Measurements from ENCODE around the gene DSCAM.

DNA sequence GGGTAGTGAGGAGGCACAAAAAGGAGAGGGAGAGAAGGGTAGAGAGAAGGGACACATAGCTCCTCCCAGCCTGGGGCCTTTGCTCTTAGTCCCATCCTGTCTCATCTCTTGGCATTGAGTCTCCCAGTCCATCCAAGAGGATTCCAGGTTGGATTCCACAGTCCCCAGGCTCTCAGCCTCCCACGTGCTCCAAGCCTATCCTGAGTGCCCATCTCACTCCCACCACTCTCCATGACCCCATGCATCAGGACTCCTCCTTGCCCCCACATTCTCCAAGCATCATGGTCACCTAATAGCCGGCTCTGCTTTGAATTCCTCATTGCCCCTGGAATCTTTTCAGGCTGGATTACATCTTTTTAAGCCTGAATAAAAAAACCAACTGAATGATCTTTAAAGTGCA, 87.9 kb downstream of the DSCAM start:
- TF ChIP-seq, protein P1, sequence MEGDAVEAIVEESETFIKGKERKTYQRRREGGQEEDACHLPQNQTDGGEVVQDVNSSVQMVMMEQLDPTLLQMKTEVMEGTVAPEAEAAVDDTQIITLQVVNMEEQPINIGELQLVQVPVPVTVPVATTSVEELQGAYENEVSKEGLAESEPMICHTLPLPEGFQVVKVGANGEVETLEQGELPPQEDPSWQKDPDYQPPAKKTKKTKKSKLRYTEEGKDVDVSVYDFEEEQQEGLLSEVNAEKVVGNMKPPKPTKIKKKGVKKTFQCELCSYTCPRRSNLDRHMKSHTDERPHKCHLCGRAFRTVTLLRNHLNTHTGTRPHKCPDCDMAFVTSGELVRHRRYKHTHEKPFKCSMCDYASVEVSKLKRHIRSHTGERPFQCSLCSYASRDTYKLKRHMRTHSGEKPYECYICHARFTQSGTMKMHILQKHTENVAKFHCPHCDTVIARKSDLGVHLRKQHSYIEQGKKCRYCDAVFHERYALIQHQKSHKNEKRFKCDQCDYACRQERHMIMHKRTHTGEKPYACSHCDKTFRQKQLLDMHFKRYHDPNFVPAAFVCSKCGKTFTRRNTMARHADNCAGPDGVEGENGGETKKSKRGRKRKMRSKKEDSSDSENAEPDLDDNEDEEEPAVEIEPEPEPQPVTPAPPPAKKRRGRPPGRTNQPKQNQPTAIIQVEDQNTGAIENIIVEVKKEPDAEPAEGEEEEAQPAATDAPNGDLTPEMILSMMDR (conservative IDR thresholded peaks at IDR 0.05 in 1 of 2, IDR thresholded peaks at IDR 0.05 in 1 of 2; ENCODE audit: low read depth in 1 of 2, low read length in 2 of 2): no peak
- no peak for TF ChIP-seq EZH2 (IDR thresholded peaks at IDR 0.05; ENCODE audit: low read length, missing control alignments)
